Measurements from ENCODE around the gene GBP1.

DNA sequence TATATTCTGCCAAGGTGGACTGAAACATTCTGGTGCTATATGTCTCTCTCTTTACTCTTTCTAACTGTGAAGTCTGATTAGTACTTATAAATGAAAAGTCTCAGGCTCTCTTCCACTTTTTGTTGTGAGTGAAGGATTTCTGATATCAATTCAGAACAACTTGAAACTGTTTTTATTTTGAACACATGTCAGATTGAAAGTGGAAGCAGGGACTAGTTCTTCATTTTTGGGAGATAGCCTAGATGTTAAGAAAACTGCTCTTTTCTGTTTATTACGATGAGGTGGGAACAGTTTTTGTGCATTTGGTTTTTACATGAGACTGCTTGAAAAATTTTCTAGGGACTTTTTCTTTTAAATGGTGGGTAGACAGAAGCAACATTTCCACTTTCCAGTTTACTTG is 27.8 kb downstream of the GBP1 start:
- TF ChIP-seq CEBPB (IDR thresholded peaks at IDR 0.05; ENCODE audit: low read depth, low read length) (no peak), POLR2A (IDR thresholded peaks at IDR 0.05; ENCODE audit: low read depth, low read length) (no peak), CHD1 (IDR thresholded peaks at IDR 0.05; ENCODE audit: low read depth, low read length) (no peak), RFX5 (IDR thresholded peaks at IDR 0.05; ENCODE audit: low read depth, low read length) (no peak), MAZ (IDR thresholded peaks at IDR 0.05; ENCODE audit: borderline replicate concordance, low read depth, low read length) (no peak), BHLHE40 (IDR thresholded peaks at IDR 0.05; ENCODE audit: low read depth, low read length) (no peak), RAD21 (IDR thresholded peaks at IDR 0.05; ENCODE audit: low read length) (no peak), RCOR1 (IDR thresholded peaks at IDR 0.05; ENCODE audit: insufficient replicate concordance, low read length) (no peak)
- TF ChIP-seq, protein P1, sequence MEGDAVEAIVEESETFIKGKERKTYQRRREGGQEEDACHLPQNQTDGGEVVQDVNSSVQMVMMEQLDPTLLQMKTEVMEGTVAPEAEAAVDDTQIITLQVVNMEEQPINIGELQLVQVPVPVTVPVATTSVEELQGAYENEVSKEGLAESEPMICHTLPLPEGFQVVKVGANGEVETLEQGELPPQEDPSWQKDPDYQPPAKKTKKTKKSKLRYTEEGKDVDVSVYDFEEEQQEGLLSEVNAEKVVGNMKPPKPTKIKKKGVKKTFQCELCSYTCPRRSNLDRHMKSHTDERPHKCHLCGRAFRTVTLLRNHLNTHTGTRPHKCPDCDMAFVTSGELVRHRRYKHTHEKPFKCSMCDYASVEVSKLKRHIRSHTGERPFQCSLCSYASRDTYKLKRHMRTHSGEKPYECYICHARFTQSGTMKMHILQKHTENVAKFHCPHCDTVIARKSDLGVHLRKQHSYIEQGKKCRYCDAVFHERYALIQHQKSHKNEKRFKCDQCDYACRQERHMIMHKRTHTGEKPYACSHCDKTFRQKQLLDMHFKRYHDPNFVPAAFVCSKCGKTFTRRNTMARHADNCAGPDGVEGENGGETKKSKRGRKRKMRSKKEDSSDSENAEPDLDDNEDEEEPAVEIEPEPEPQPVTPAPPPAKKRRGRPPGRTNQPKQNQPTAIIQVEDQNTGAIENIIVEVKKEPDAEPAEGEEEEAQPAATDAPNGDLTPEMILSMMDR (conservative IDR thresholded peaks at IDR 0.05; ENCODE audit: low read depth, low read length) = no peak

Measured in IMR-90 (cell line).